HL-60 (cell line): ENCODE measurements around the gene SPTBN1.

Experiments
- DNase-seq, 2 experiments: peaks; one replicate each; pipeline ENCODE4 v3.0.0-alpha.2; 2010 to 2020; ENCODE audit warnings: low read depth in 1 of 2, low spot score in 1 of 2
- H3K27ac ChIP-seq: fragments of 250-450 bp; sonication (Bioruptor Pico); replicated peaks from 2 replicates; pipeline ENCODE4 v1.5.1; 2020; ENCODE audit warnings: mild to moderate bottlenecking, moderate library complexity
- H3K27me3 ChIP-seq: fragments of 250-450 bp; sonication (Bioruptor Pico); 2 replicates; pipeline ENCODE4 v1.5.1; 2021; ENCODE audit warnings: mild to moderate bottlenecking, moderate library complexity; ENCODE audit not compliant: insufficient read depth, poor library complexity, severe bottlenecking
- H3K4me3 ChIP-seq: replicated peaks from 2 replicates; pipeline ENCODE4 v1.5.1; 2011; ENCODE audit warnings: mild to moderate bottlenecking, control low read depth, low read length; ENCODE audit not compliant: insufficient read depth
- CTCF ChIP-seq: IDR thresholded peaks from one replicate; pipeline ENCODE4 v1.5.1; 2011; ENCODE audit warnings: low read length, control low read depth, inconsistent platforms; ENCODE audit not compliant: insufficient read depth
- GABPA ChIP-seq: IDR thresholded peaks from 2 replicates; pipeline ENCODE4 v1.6.1; 2012; ENCODE audit warnings: low read depth
- POLR2AphosphoS5 ChIP-seq: IDR thresholded peaks from 2 replicates; pipeline ENCODE4 v1.6.1; 2012; ENCODE audit warnings: low read depth
- REST ChIP-seq: IDR thresholded peaks from 2 replicates; pipeline ENCODE4 v1.6.1; 2012; ENCODE audit warnings: low read depth; ENCODE audit not compliant: insufficient replicate concordance
- SPI1 ChIP-seq: IDR thresholded peaks from 2 replicates; pipeline ENCODE4 v1.6.1; 2012; ENCODE audit warnings: low read depth, mild to moderate bottlenecking, borderline replicate concordance

Gene SPTBN1

GRCh38 chr2:54446122-54446521 lies 10.0 kb upstream of the SPTBN1 start:
- no peak for TF ChIP-seq POLR2AphosphoS5
- no peak for TF ChIP-seq GABPA
- no peak for TF ChIP-seq CTCF
- no peak for TF ChIP-seq REST
- TF ChIP-seq SPI1: no peak
- Histone ChIP-seq H3K4me3 (no peak overlapping the region), H3K27ac (no peak overlapping the region), H3K27me3 (no peaks in the 10 kb centered on the region)
- no peak for DNase-seq

- H3K27ac ChIP-seq: no peak overlapping the region
- TF ChIP-seq GABPA (no peak), REST (no peak), POLR2AphosphoS5 (no peak), SPI1 (no peak), CTCF (no peak)
- no peaks in the 10 kb centered on the region for H3K27me3 ChIP-seq
- no peak overlapping the region for H3K4me3 ChIP-seq
- DNase-seq: no peak
Measured at GRCh38 chr2:54446625-54447024, 9.5 kb upstream of the SPTBN1 start.

- no peak for TF ChIP-seq SPI1
- TF ChIP-seq GABPA: no peak
- no peak for TF ChIP-seq CTCF
- no peak for TF ChIP-seq POLR2AphosphoS5
- no peak for TF ChIP-seq REST
- Histone ChIP-seq H3K4me3 (no peak overlapping the region), H3K27ac (no peak overlapping the region), H3K27me3 (peaks cover 36% of the 10 kb centered on the region)
- no peak for DNase-seq
Measured at GRCh38 chr2:54454548-54455130, 1.5 kb upstream of the SPTBN1 start.
